ENCODE results near the gene HMOX2.

Gene HMOX2

GRCh38 chr16:4556112-4556511 is 79.9 kb downstream of the HMOX2 start, which contains the start of gene C16orf96:
Gene C16orf96 (plus strand): TSS chr16:4556340. CDS start chr16:4556490, 150 bp downstream.
- Mint-ChIP-seq H3K27ac (no peak within 1 kb of the TSS), H3K9me3 (no peaks in the 10 kb centered on the region), H3K4me3 (no peak within 1 kb of the TSS), H3K36me3 (ENCODE audit: low read depth) (no peaks in the 10 kb centered on the region), H3K4me1 (ENCODE audit: low read depth) (no peaks in the 10 kb centered on the region), H3K27me3 (peaks cover 13% of the 10 kb centered on the region)
- intact Hi-C loops (cut with micrococcal nuclease), result no loop called here

GRCh38 chr16:4556580-4556979 is 80.4 kb downstream of the HMOX2 start:
- Mint-ChIP-seq H3K9me3 (no peaks in the 10 kb centered on the region), H3K27me3 (peaks cover 13% of the 10 kb centered on the region), H3K4me3 (no peak overlapping the region), H3K27ac (no peak overlapping the region), H3K4me1 (ENCODE audit: low read depth) (no peaks in the 10 kb centered on the region), H3K36me3 (ENCODE audit: low read depth) (no peaks in the 10 kb centered on the region)
- intact Hi-C loops (cut with micrococcal nuclease), result no loop called here

DNA sequence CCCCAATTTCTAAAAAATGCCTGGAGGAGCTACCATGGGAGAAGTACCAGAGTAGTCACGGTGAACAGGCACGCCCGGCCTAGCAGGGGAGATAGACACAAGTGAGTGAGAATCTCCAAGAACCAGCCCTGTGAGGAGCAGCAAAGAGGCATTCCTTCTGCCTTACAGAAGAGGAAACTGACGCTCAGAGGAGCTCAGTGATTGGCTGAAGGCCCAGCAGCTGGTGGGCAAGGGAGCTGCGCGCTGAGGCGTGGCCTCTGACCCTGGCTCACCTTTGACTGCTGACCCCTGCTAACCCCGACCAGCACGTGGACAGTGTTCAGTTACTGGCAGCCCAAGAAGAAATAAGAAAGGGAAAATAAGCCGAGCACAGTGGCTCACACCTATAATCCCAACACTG is 81.8 kb downstream of the HMOX2 start:
- Mint-ChIP-seq H3K4me1 (ENCODE audit: low read depth) (no peaks in the 10 kb centered on the region), H3K27me3 (peaks cover 8% of the 10 kb centered on the region), H3K9me3 (no peaks in the 10 kb centered on the region), H3K36me3 (ENCODE audit: low read depth) (no peaks in the 10 kb centered on the region), H3K27ac (no peak overlapping the region), H3K4me3 (no peak overlapping the region)
- intact Hi-C loops (cut with micrococcal nuclease), result no loop called here
